ENCODE results near the gene MTLN.
"Not testable (repeated sequence)": the region's sequence is repeated elsewhere in the genome, so short reads cannot be mapped to it uniquely, and the experiment has no call there.

DNA sequence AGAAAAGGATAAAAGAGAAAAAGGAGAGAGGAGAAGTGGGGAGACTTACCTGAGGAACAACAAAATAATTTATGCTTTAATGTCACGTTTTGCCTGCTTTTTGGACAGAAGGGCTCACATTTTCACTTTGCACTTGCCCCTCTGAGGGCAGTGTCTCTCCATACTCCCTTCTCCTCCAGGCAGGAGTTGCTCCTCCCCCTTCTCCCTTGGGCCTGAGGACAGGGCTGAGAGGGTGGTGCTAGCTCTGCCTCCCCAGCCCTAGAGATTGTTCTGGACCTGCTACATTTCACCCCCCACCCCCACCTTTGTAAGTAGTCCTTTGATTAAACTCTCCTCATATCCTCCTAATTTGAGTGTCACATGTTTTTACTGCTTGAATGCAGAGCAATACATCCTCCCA, 17.5 kb upstream of the MTLN start:
- TF ChIP-seq, protein P1, sequence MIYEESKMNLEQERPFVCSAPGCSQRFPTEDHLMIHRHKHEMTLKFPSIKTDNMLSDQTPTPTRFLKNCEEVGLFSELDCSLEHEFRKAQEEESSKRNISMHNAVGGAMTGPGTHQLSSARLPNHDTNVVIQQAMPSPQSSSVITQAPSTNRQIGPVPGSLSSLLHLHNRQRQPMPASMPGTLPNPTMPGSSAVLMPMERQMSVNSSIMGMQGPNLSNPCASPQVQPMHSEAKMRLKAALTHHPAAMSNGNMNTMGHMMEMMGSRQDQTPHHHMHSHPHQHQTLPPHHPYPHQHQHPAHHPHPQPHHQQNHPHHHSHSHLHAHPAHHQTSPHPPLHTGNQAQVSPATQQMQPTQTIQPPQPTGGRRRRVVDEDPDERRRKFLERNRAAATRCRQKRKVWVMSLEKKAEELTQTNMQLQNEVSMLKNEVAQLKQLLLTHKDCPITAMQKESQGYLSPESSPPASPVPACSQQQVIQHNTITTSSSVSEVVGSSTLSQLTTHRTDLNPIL (CRISPR knock-in tag; IDR thresholded peaks at IDR 0.05; ENCODE audit: low read depth) = not testable (repeated sequence)
- TF ChIP-seq ZFP30 (CRISPR knock-in tag; IDR thresholded peaks at IDR 0.05); ARNTL (CRISPR knock-in tag; IDR thresholded peaks at IDR 0.05; ENCODE audit: borderline replicate concordance, low read depth); OSR1 (CRISPR knock-in tag; IDR thresholded peaks at IDR 0.05): not testable (repeated sequence)
- TF ChIP-seq, protein P2, sequence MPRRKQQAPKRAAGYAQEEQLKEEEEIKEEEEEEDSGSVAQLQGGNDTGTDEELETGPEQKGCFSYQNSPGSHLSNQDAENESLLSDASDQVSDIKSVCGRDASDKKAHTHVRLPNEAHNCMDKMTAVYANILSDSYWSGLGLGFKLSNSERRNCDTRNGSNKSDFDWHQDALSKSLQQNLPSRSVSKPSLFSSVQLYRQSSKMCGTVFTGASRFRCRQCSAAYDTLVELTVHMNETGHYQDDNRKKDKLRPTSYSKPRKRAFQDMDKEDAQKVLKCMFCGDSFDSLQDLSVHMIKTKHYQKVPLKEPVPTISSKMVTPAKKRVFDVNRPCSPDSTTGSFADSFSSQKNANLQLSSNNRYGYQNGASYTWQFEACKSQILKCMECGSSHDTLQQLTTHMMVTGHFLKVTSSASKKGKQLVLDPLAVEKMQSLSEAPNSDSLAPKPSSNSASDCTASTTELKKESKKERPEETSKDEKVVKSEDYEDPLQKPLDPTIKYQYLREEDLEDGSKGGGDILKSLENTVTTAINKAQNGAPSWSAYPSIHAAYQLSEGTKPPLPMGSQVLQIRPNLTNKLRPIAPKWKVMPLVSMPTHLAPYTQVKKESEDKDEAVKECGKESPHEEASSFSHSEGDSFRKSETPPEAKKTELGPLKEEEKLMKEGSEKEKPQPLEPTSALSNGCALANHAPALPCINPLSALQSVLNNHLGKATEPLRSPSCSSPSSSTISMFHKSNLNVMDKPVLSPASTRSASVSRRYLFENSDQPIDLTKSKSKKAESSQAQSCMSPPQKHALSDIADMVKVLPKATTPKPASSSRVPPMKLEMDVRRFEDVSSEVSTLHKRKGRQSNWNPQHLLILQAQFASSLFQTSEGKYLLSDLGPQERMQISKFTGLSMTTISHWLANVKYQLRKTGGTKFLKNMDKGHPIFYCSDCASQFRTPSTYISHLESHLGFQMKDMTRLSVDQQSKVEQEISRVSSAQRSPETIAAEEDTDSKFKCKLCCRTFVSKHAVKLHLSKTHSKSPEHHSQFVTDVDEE (CRISPR knock-in tag; IDR thresholded peaks at IDR 0.05) = not testable (repeated sequence)
- TF ChIP-seq, protein P3, sequence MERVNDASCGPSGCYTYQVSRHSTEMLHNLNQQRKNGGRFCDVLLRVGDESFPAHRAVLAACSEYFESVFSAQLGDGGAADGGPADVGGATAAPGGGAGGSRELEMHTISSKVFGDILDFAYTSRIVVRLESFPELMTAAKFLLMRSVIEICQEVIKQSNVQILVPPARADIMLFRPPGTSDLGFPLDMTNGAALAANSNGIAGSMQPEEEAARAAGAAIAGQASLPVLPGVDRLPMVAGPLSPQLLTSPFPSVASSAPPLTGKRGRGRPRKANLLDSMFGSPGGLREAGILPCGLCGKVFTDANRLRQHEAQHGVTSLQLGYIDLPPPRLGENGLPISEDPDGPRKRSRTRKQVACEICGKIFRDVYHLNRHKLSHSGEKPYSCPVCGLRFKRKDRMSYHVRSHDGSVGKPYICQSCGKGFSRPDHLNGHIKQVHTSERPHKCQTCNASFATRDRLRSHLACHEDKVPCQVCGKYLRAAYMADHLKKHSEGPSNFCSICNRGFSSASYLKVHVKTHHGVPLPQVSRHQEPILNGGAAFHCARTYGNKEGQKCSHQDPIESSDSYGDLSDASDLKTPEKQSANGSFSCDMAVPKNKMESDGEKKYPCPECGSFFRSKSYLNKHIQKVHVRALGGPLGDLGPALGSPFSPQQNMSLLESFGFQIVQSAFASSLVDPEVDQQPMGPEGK (CRISPR knock-in tag; IDR thresholded peaks at IDR 0.05; ENCODE audit: borderline replicate concordance) = not testable (repeated sequence)
